Osteoblast (primary cell): ENCODE measurements around the gene BPIFB3. TPM values are rescaled to one million over a fixed set of nuclear protein-coding genes. Genes with fewer than 3 reads are reported as not detected.

Experiments
- DNase-seq: peaks from one replicate; pipeline ENCODE4 v3.0.0; 2011; ENCODE audit warnings: low spot score, mixed read lengths; ENCODE audit not compliant: insufficient read length; ENCODE audit errors: missing footprints
- H2AFZ ChIP-seq: 2 replicates; pipeline ENCODE4 v1.6.0; 2011; ENCODE audit warnings: mild to moderate bottlenecking, low read length
- H3K27ac ChIP-seq: 2 replicates; pipeline ENCODE4 v1.5.1; 2011; ENCODE audit warnings: mild to moderate bottlenecking, low read depth, low read length, moderate library complexity
- H3K27me3 ChIP-seq: 2 replicates; pipeline ENCODE4 v1.6.0; 2012; ENCODE audit warnings: mild to moderate bottlenecking, control low read depth, inconsistent platforms, low read length, moderate library complexity; ENCODE audit not compliant: insufficient read depth
- H3K36me3 ChIP-seq: 2 replicates; pipeline ENCODE4 v1.5.1; 2011; ENCODE audit warnings: mild to moderate bottlenecking, low read length, control low read depth, moderate library complexity; ENCODE audit not compliant: insufficient read depth
- H3K4me1 ChIP-seq: 2 replicates; pipeline ENCODE4 v1.5.1; 2011; ENCODE audit warnings: mild to moderate bottlenecking, low read length, control low read depth, moderate library complexity; ENCODE audit not compliant: insufficient read depth
- H3K4me2 ChIP-seq: 2 replicates; pipeline ENCODE4 v1.6.0; 2011; ENCODE audit warnings: mild to moderate bottlenecking, low read length; ENCODE audit not compliant: insufficient read depth
- H3K4me3 ChIP-seq: fragments of 200-600 bp; sonication (generic); 3 replicates; pipeline ENCODE4 v1.5.1; 2012; ENCODE audit warnings: mild to moderate bottlenecking, low read length, inconsistent platforms; ENCODE audit not compliant: insufficient read depth
- H3K79me2 ChIP-seq: 2 replicates; pipeline ENCODE4 v1.6.0; 2012; ENCODE audit warnings: mild to moderate bottlenecking, low read length, control low read depth, inconsistent platforms; ENCODE audit not compliant: insufficient read depth
- H3K9me3 ChIP-seq: 2 replicates; pipeline ENCODE4 v1.5.1; 2011; ENCODE audit warnings: low read depth, low read length, control low read depth
- H4K20me1 ChIP-seq: 2 replicates; pipeline ENCODE4 v1.6.0; 2012; ENCODE audit warnings: mild to moderate bottlenecking, low read length, control low read depth; ENCODE audit not compliant: insufficient read depth
- CTCF ChIP-seq: IDR thresholded peaks from 2 replicates; pipeline ENCODE4 v1.5.1; 2011; ENCODE audit warnings: mild to moderate bottlenecking, low read depth, low read length, moderate library complexity; ENCODE audit errors: extremely low read depth
- total RNA-seq: library from RNA; depleted of rRNA; stranded (reverse); fragments of >200 nt; gene quantifications from 2 replicates; pipeline ENCODE4 v1.2.3, GENCODE V29; 2012

Gene BPIFB3
- total RNA-seq, 1 donor, result not detected

- H3K36me3 ChIP-seq, result no peaks in the 10 kb centered on the region
- H3K4me3 ChIP-seq, result no peak overlapping the region
- H3K27ac ChIP-seq, result no peak overlapping the region
- H3K4me1 ChIP-seq, result no peaks in the 10 kb centered on the region
- no peak overlapping the region for H2AFZ ChIP-seq
- no peak for DNase-seq
- no peaks in the 10 kb centered on the region for H3K9me3 ChIP-seq
- H4K20me1 ChIP-seq, result no peaks in the 10 kb centered on the region
- H3K79me2 ChIP-seq, result no peaks in the 10 kb centered on the region
- H3K27me3 ChIP-seq, result no peaks in the 10 kb centered on the region
- no peak overlapping the region for H3K4me2 ChIP-seq
- TF ChIP-seq CTCF, result no peak
Measured at GRCh38 chr20:33028875-33029274, 24.8 kb upstream of the BPIFB3 start.

GRCh38 chr20:33030076-33030475 lies 23.6 kb upstream of the BPIFB3 start:
- TF ChIP-seq CTCF, result no peak
- no peak overlapping the region for H3K4me3 ChIP-seq
- H3K79me2 ChIP-seq, result no peaks in the 10 kb centered on the region
- peak; percentile 46 for DNase-seq
- H3K27me3 ChIP-seq, result no peaks in the 10 kb centered on the region
- no peaks in the 10 kb centered on the region for H3K36me3 ChIP-seq
- no peaks in the 10 kb centered on the region for H3K9me3 ChIP-seq
- H4K20me1 ChIP-seq, result no peaks in the 10 kb centered on the region
- H2AFZ ChIP-seq, result no peak overlapping the region
- H3K4me1 ChIP-seq, result no peaks in the 10 kb centered on the region
- H3K27ac ChIP-seq, result no peak overlapping the region
- H3K4me2 ChIP-seq, result no peak overlapping the region

- no peak overlapping the region for H2AFZ ChIP-seq
- no peaks in the 10 kb centered on the region for H3K4me1 ChIP-seq
- no peaks in the 10 kb centered on the region for H3K27me3 ChIP-seq
- no peaks in the 10 kb centered on the region for H4K20me1 ChIP-seq
- peak; percentile 65 for DNase-seq
- no peak overlapping the region for H3K4me2 ChIP-seq
- TF ChIP-seq CTCF, result no peak
- no peaks in the 10 kb centered on the region for H3K36me3 ChIP-seq
- no peaks in the 10 kb centered on the region for H3K79me2 ChIP-seq
- H3K9me3 ChIP-seq, result no peaks in the 10 kb centered on the region
- no peak overlapping the region for H3K4me3 ChIP-seq
- H3K27ac ChIP-seq, result no peak overlapping the region
Measured at GRCh38 chr20:33030569-33030968, 23.1 kb upstream of the BPIFB3 start.

GRCh38 chr20:33031531-33031930 lies 22.2 kb upstream of the BPIFB3 start, which contains the start of gene BPIFB6:
Gene BPIFB6 (plus strand): TSS chr20:33031648. CDS start chr20:33031648, 0 bp downstream.
- H3K9me3 ChIP-seq, result no peaks in the 10 kb centered on the region
- no peak within 1 kb of the TSS for H2AFZ ChIP-seq
- H3K79me2 ChIP-seq, result no peaks in the 10 kb centered on the region

More at GRCh38 chr20:33031531-33031930, 22.2 kb upstream of the BPIFB3 start, which contains the start of gene BPIFB6:
- H4K20me1 ChIP-seq, result no peaks in the 10 kb centered on the region
- no peaks in the 10 kb centered on the region for H3K36me3 ChIP-seq
- TF ChIP-seq CTCF, result no peak
- H3K4me3 ChIP-seq, result no peak within 1 kb of the TSS
- no peak within 1 kb of the TSS for H3K27ac ChIP-seq
- DNase-seq, result no peak
- H3K27me3 ChIP-seq, result no peaks in the 10 kb centered on the region
- no peaks in the 10 kb centered on the region for H3K4me1 ChIP-seq
- H3K4me2 ChIP-seq, result no peak within 1 kb of the TSS
